Kidney glomerular epithelial cell (primary cell): Measurements from ENCODE around the gene DPH2.

ENCODE experiments used
- DNase-seq: peaks from one replicate; lab custom pipeline; 2025; lab: John Stamatoyannopoulos, UW

Gene DPH2

GRCh38 chr1:43945674-43946235, 24.1 kb upstream of the DPH2 start:
- no peak for DNase-seq

- DNase-seq: peak; percentile 91
Observed at GRCh38 chr1:43946236-43947060, 23.4 kb upstream of the DPH2 start, which contains the start of gene IPO13. IPO13 (plus strand) TSS chr1:43946950; CDS start chr1:43947601, 651 bp downstream.

GRCh38 chr1:43947061-43947873, 22.5 kb upstream of the DPH2 start:
- no peak for DNase-seq

- no peak for DNase-seq
Observed at GRCh38 chr1:43947874-43948437, 21.9 kb upstream of the DPH2 start.

GRCh38 chr1:43949678-43950077, 20.1 kb upstream of the DPH2 start:
- DNase-seq: no peak

- peak; percentile 54 for DNase-seq
Observed at GRCh38 chr1:43951021-43951985, 18.5 kb upstream of the DPH2 start.

- no peak for DNase-seq
Observed at GRCh38 chr1:43952731-43953346, 17.0 kb upstream of the DPH2 start.

GRCh38 chr1:43953361-43953760, 16.4 kb upstream of the DPH2 start:
- DNase-seq: no peak

GRCh38 chr1:43954036-43954435, 15.8 kb upstream of the DPH2 start:
- DNase-seq: no peak

GRCh38 chr1:43956234-43956633, 13.6 kb upstream of the DPH2 start:
- DNase-seq: no peak

GRCh38 chr1:43957407-43958040, 12.3 kb upstream of the DPH2 start:
- DNase-seq: no peak

- no peak for DNase-seq
Observed at GRCh38 chr1:43958351-43959255, 11.2 kb upstream of the DPH2 start.

- DNase-seq: no peak
Observed at GRCh38 chr1:43960798-43961197, 9.0 kb upstream of the DPH2 start.

- no peak for DNase-seq
Observed at GRCh38 chr1:43961692-43962091, 8.1 kb upstream of the DPH2 start.

- no peak for DNase-seq
Observed at GRCh38 chr1:43962324-43962723, 7.5 kb upstream of the DPH2 start.

- DNase-seq: no peak
Observed at GRCh38 chr1:43963006-43963405, 6.8 kb upstream of the DPH2 start.

- no peak for DNase-seq
Observed at GRCh38 chr1:43963890-43964289, 5.9 kb upstream of the DPH2 start.

- no peak for DNase-seq
Observed at GRCh38 chr1:43965316-43965715, 4.5 kb upstream of the DPH2 start.

- DNase-seq: no peak
Observed at GRCh38 chr1:43968348-43968948, 1.4 kb upstream of the DPH2 start.
